Measurements from ENCODE around the gene IL36G.

The IL36G gene

GRCh38 chr2:112941753-112942653 lies 35.8 kb upstream of the IL36G start:
- CTCF ChIA-PET = interaction anchor here (0.6 to 4.7 kb wide), 65 partner anchors 10 to 482 kb away, joined by 3 to 162 read pairs (median 5); partner anchors contain the start of genes IL1F10, IL36G, IL37 and PSD4
- TF ChIP-seq CTCF (IDR thresholded peaks at IDR 0.05; ENCODE audit: control extremely low read depth, extremely low read depth, low read depth, missing control alignments) = peak; percentile 98
- POLR2A ChIA-PET = no interaction called here
- DNase-seq (ENCODE audit: extremely low spot score) = peak; percentile 76

- ChIA-PET POLR2A (no interaction called here), CTCF (interaction anchor here (1.0 to 4.7 kb wide), 32 partner anchors 9 to 342 kb away, joined by 3 to 162 read pairs (median 15); no protein-coding TSS in a partner anchor)
- DNase-seq (ENCODE audit: extremely low spot score) = no peak
- TF ChIP-seq CTCF (IDR thresholded peaks at IDR 0.05; ENCODE audit: control extremely low read depth, extremely low read depth, low read depth, missing control alignments) = no peak
Observed at GRCh38 chr2:112942654-112943002, 35.2 kb upstream of the IL36G start.

GRCh38 chr2:112944971-112945370 lies 32.8 kb upstream of the IL36G start:
- CTCF ChIA-PET = interaction anchor here (1.1 to 2.7 kb wide), 3 partner anchors 14 to 195 kb away, joined by 4 to 13 read pairs (median 5); no protein-coding TSS in a partner anchor
- POLR2A ChIA-PET = interaction anchor here (0.6 kb wide), 1 partner anchor 45 kb away, joined by 5 read pairs; no protein-coding TSS in a partner anchor
- TF ChIP-seq CTCF (IDR thresholded peaks at IDR 0.05; ENCODE audit: control extremely low read depth, extremely low read depth, low read depth, missing control alignments) = no peak

GRCh38 chr2:112946086-112946485 lies 31.7 kb upstream of the IL36G start:
- CTCF ChIA-PET = interaction anchor here (1.1 to 5.0 kb wide), 5 partner anchors 10 to 196 kb away, joined by 4 to 32 read pairs (median 11); no protein-coding TSS in a partner anchor
- TF ChIP-seq CTCF (IDR thresholded peaks at IDR 0.05; ENCODE audit: control extremely low read depth, extremely low read depth, low read depth, missing control alignments) = no peak
- DNase-seq (ENCODE audit: extremely low spot score) = no peak
- POLR2A ChIA-PET = no interaction called here

More at GRCh38 chr2:112944971-112945370, 32.8 kb upstream of the IL36G start:
- DNase-seq (ENCODE audit: extremely low spot score) = no peak

GRCh38 chr2:112947374-112947773 lies 30.4 kb upstream of the IL36G start:
- TF ChIP-seq CTCF (IDR thresholded peaks at IDR 0.05; ENCODE audit: control extremely low read depth, extremely low read depth, low read depth, missing control alignments) = no peak
- CTCF ChIA-PET = interaction anchor here (1.1 to 5.0 kb wide), 6 partner anchors 8 to 219 kb away, joined by 3 to 32 read pairs (median 10); no protein-coding TSS in a partner anchor
- DNase-seq (ENCODE audit: extremely low spot score) = no peak
- POLR2A ChIA-PET = no interaction called here

GRCh38 chr2:112949456-112949855 lies 28.4 kb upstream of the IL36G start:
- TF ChIP-seq CTCF (IDR thresholded peaks at IDR 0.05; ENCODE audit: control extremely low read depth, extremely low read depth, low read depth, missing control alignments) = no peak
- ChIA-PET POLR2A (no interaction called here), CTCF (interaction anchor here (1.9 to 5.0 kb wide), 2 partner anchors 11 to 200 kb away, joined by 8 to 32 read pairs; no protein-coding TSS in a partner anchor)

More at GRCh38 chr2:112949456-112949855, 28.4 kb upstream of the IL36G start:
- no peak for DNase-seq (ENCODE audit: extremely low spot score)
